ENCODE data around the gene ERP27.
A peak's percentile ranks its signal among the peaks of the same experiment; 100 is the strongest.

Gene ERP27

GRCh38 chr12:14938301-14938700 is at the start of gene ERP27:
Gene ERP27 (minus strand): TSS chr12:14938537. CDS start chr12:14938508, 29 bp downstream.
- no peak for DNase-seq

GRCh38 chr12:14988035-14988434 is 49.7 kb upstream of the ERP27 start:
- DNase-seq: no peak

GRCh38 chr12:14986449-14986848 is 48.1 kb upstream of the ERP27 start:
- DNase-seq: no peak

- DNase-seq: no peak
Measured at GRCh38 chr12:14984766-14985285, 46.5 kb upstream of the ERP27 start.

GRCh38 chr12:14984036-14984435 is 45.7 kb upstream of the ERP27 start:
- DNase-seq: no peak

GRCh38 chr12:14982991-14983390 is 44.7 kb upstream of the ERP27 start:
- DNase-seq: no peak

GRCh38 chr12:14982562-14982961 is 44.2 kb upstream of the ERP27 start:
- no peak for DNase-seq

GRCh38 chr12:14981049-14981448 is 42.7 kb upstream of the ERP27 start:
- DNase-seq: peak in 1 of 14 donors; percentile 10

GRCh38 chr12:14979468-14979867 is 41.1 kb upstream of the ERP27 start:
- DNase-seq: no peak

GRCh38 chr12:14976658-14977057 is 38.3 kb upstream of the ERP27 start:
- no peak for DNase-seq

GRCh38 chr12:14975457-14975856 is 37.1 kb upstream of the ERP27 start:
- no peak for DNase-seq

- DNase-seq: no peak
Measured at GRCh38 chr12:14974633-14975032, 36.3 kb upstream of the ERP27 start.

GRCh38 chr12:14972816-14973215 is 34.5 kb upstream of the ERP27 start, which contains the start of gene PDE6H:
Gene PDE6H (plus strand): TSS chr12:14973042. CDS start chr12:14978013, 4,971 bp downstream.
- no peak for DNase-seq

- DNase-seq: no peak
Measured at GRCh38 chr12:14970473-14970872, 32.1 kb upstream of the ERP27 start.

GRCh38 chr12:14968478-14968877 is 30.1 kb upstream of the ERP27 start:
- DNase-seq: no peak

- no peak for DNase-seq
Measured at GRCh38 chr12:14965221-14965620, 26.9 kb upstream of the ERP27 start.

GRCh38 chr12:14964406-14964805 is 26.1 kb upstream of the ERP27 start:
- DNase-seq: no peak

- no peak for DNase-seq
Measured at GRCh38 chr12:14963520-14963919, 25.2 kb upstream of the ERP27 start.

- no peak for DNase-seq
Measured at GRCh38 chr12:14962797-14963196, 24.5 kb upstream of the ERP27 start.

- no peak for DNase-seq
Measured at GRCh38 chr12:14962153-14962539, 23.8 kb upstream of the ERP27 start.

GRCh38 chr12:14961466-14962152 is 23.3 kb upstream of the ERP27 start, which contains the start of gene ARHGDIB:
Gene ARHGDIB (minus strand): TSS chr12:14961601. CDS start chr12:14950712, 10,889 bp downstream.
- DNase-seq: peak in 1 of 14 donors; percentile 20

- no peak for DNase-seq
Measured at GRCh38 chr12:14960548-14961465, 22.5 kb upstream of the ERP27 start.

- no peak for DNase-seq
Measured at GRCh38 chr12:14959916-14960496, 21.7 kb upstream of the ERP27 start.
